ENCODE data around the gene CACNA1D.

DNA sequence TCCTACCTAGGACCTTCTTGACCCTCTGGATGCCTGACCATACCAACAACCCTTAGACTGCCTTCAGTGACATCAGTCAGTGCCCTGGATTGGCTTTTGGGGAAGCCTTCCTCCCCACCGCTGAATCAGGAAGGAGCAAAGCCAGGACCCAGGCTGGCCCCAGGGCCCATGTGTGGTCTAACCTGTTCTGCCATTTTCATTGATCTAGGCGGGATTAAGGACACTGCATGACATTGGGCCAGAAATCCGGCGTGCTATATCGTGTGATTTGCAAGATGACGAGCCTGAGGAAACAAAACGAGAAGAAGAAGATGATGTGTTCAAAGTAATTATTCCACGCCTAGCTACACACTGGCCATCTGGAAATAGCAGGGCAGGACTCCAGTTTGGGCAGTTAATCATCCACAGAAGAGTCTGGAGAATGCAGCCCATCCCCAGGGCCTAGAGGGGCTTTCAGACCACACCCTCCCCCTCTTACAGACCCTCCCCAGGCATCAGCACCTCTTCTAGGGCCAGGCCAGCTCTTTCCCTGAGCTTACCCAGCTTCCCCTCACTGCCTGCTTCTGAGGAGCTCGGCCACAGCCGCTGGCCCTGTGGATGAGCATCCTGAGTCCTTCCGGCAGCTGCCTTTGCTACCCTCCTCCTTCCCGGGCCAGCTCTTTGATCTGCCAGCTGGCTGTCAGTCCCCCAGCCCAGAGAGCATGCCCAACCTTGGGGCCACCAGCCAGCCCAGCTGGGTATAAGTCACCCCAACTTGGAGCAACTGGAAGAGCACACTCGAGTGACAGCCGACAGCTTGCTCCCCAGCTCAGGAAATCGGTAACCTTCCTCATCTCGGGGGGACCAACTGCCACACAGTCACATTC, 305.9 kb downstream of the CACNA1D start:
- TF ChIP-seq, protein P1, sequence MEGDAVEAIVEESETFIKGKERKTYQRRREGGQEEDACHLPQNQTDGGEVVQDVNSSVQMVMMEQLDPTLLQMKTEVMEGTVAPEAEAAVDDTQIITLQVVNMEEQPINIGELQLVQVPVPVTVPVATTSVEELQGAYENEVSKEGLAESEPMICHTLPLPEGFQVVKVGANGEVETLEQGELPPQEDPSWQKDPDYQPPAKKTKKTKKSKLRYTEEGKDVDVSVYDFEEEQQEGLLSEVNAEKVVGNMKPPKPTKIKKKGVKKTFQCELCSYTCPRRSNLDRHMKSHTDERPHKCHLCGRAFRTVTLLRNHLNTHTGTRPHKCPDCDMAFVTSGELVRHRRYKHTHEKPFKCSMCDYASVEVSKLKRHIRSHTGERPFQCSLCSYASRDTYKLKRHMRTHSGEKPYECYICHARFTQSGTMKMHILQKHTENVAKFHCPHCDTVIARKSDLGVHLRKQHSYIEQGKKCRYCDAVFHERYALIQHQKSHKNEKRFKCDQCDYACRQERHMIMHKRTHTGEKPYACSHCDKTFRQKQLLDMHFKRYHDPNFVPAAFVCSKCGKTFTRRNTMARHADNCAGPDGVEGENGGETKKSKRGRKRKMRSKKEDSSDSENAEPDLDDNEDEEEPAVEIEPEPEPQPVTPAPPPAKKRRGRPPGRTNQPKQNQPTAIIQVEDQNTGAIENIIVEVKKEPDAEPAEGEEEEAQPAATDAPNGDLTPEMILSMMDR (IDR thresholded peaks at IDR 0.05; ENCODE audit: poor library complexity) = no peak
- TF ChIP-seq EZH2 (IDR thresholded peaks at IDR 0.05; ENCODE audit: borderline replicate concordance) (no peak), EZH2phosphoT487 (IDR thresholded peaks at IDR 0.05; ENCODE audit: low read depth, severe bottlenecking, unreplicated experiment) (no peak)
